ENCODE measurements around the gene MED12L. TPM values are rescaled to one million over a fixed set of nuclear protein-coding genes. Genes with fewer than 3 reads are reported as not detected.

The MED12L gene
- total RNA-seq, 4 donors from 2014 or later: 0.08 to 1.5 (median 0.19) TPM

DNA sequence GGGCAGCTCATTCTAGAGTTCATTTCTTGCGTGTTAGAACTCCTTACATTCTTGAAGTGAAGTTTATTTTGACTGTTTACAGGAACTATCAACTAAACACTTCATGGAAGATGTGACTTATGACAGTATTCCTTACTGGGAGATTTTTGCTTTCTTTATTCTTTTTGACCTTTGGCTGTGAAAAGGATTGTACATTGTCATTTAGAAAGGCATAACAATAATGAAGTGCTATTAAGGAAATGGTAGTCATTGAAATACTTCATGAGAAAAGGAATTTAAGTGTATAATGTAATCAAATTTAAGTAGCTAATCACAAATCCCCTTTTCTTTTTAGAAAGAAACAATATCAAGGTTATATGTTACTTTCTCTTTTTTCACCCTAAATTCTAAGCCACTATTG is 181.6 kb downstream of the MED12L start:
- H3K4me3 ChIP-seq: no peak overlapping the region
- H3K36me3 ChIP-seq: no peaks in the 10 kb centered on the region
- H3K4me1 ChIP-seq: peaks cover 0 to 12% (median 4%) of the 10 kb centered on the region in 3 donors
- intact Hi-C loops (cut with DNase I): no loop called here
- 72 to 81% methylated on average over 1 of the region's 1 CpG for WGBS, 2 donors
- peak overlapping the region; percentile 20 to 83 (median 74) for H3K27ac ChIP-seq
- DNase-seq: no peak
- no peaks in the 10 kb centered on the region for H3K27me3 ChIP-seq
- H3K9me3 ChIP-seq: no peaks in the 10 kb centered on the region
- no peak for TF ChIP-seq POLR2A (IDR thresholded peaks at IDR 0.05)
- TF ChIP-seq, protein P1, sequence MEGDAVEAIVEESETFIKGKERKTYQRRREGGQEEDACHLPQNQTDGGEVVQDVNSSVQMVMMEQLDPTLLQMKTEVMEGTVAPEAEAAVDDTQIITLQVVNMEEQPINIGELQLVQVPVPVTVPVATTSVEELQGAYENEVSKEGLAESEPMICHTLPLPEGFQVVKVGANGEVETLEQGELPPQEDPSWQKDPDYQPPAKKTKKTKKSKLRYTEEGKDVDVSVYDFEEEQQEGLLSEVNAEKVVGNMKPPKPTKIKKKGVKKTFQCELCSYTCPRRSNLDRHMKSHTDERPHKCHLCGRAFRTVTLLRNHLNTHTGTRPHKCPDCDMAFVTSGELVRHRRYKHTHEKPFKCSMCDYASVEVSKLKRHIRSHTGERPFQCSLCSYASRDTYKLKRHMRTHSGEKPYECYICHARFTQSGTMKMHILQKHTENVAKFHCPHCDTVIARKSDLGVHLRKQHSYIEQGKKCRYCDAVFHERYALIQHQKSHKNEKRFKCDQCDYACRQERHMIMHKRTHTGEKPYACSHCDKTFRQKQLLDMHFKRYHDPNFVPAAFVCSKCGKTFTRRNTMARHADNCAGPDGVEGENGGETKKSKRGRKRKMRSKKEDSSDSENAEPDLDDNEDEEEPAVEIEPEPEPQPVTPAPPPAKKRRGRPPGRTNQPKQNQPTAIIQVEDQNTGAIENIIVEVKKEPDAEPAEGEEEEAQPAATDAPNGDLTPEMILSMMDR (IDR thresholded peaks at IDR 0.05): no peak

DNA sequence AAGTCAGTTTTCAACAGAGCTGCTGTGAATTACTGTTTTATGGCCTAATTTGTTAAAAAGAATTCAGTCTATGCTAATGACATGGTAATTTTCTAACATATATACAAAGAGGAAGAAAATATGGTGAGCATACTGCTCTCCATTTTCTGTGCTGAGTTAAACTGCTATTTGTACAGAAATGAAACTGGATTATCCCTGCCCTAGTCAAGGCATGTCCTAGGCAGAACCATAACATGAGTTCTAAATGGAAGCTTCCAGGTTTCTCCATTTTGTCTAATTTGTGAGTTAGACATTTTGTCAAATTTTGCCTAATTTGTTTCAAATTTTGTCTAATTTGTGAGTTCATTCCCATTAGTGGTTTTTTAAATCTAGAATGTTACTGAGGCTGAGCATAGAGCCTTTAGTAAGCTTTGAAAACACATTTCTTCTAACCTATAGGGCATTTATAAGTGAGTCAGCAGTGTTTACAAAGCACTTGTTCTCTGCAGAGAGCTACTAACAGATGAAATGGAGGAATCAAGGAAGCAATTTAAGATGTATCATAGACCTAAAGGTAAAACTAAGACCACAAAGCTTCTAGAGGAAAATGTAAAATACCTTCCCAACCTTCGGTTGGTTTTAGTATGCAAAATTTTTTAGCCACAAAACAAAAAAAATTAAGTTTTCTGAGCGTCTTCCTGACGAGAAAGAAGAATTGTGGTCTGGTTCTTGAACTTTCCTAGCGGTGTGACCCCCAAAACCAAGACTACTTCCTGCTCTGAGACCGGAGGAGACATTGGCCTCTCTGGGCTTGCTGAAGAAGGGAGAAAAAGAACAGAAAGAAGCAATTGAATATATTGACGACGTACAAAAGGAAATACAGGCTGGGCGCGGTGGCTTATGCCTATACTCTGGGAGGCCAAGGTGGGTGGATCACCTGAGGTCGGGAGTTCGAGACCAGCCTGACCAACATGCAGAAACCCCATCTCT is 183.1 kb downstream of the MED12L start:
- intact Hi-C loops (cut with DNase I): no loop called here
- WGBS, 2 donors: 69 to 87% methylated on average over 11 of the region's 11 CpGs
- Histone ChIP-seq H3K27me3 (no peaks in the 10 kb centered on the region), H3K27ac (peak overlapping the region in 3 of 4 donors; percentile 61 to 75 (median 74)), H3K9me3 (no peaks in the 10 kb centered on the region), H3K4me1 (peaks cover 0 to 12% (median 4%) of the 10 kb centered on the region in 3 donors), H3K36me3 (no peaks in the 10 kb centered on the region), H3K4me3 (no peak overlapping the region)
- no peak for DNase-seq
- TF ChIP-seq POLR2A (IDR thresholded peaks at IDR 0.05): no peak
- TF ChIP-seq, protein P1 (IDR thresholded peaks at IDR 0.05): no peak

DNA sequence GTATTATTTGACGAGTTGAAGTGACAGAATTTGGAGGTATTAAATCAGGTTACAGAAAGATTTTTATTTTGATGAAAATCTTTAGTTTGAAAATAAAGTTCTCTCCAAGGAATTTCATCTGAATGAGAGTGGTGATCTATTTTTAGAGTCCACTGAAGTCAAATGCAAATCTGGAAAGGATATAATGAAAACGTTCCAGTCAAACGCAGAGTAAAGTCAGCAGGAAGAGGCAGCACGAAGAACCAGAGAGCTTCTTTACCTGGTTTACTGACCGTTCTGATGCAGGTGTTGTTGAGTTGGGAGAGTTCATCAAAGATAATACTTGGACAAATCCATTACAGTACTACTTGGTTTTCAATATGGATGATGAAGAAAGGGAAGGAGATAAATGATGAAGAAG is 184.2 kb downstream of the MED12L start:
- Histone ChIP-seq H3K4me1 (peaks cover 0 to 12% (median 4%) of the 10 kb centered on the region in 3 donors), H3K27ac (peak overlapping the region in 3 of 4 donors; percentile 61 to 75 (median 74)), H3K36me3 (no peaks in the 10 kb centered on the region), H3K9me3 (no peaks in the 10 kb centered on the region), H3K4me3 (no peak overlapping the region), H3K27me3 (no peaks in the 10 kb centered on the region)
- WGBS, 2 donors: 64 to 71% methylated on average over 5 of the region's 5 CpGs
- TF ChIP-seq, protein P1 (IDR thresholded peaks at IDR 0.05): no peak
- no peak for TF ChIP-seq POLR2A (IDR thresholded peaks at IDR 0.05)
- intact Hi-C loops (cut with DNase I): no loop called here
- no peak for DNase-seq

DNA sequence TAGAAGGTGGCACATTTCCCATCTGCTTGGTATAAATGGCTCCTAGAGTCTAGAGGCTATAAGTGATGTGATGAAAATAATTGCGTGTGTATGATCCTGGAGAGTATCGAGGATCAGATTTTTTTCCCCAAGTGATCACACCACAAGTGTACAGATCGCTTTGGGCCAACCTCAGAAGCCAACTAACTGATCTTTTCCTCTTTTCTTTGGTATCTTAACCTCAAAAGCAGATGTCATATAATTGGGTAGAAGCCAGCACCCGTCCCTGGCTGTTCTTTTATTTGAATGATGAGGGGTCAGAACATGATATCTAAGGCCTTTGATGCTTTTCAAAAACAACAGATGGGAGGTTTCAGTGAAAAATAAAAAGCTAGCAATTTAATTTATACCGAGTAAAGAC is 189.6 kb downstream of the MED12L start:
- DNase-seq: no peak
- 58 to 61% methylated on average over 5 of the region's 5 CpGs for WGBS, 2 donors
- H3K4me1 ChIP-seq: no peaks in the 10 kb centered on the region
- H3K27ac ChIP-seq: peak overlapping the region in 2 of 4 donors; percentile 64 to 71
- peak overlapping the region in 1 of 4 donors; percentile 51 for H3K4me3 ChIP-seq
- no peaks in the 10 kb centered on the region for H3K36me3 ChIP-seq
- no peaks in the 10 kb centered on the region for H3K9me3 ChIP-seq
- no peak for TF ChIP-seq POLR2A (IDR thresholded peaks at IDR 0.05)
- TF ChIP-seq, protein P1 (IDR thresholded peaks at IDR 0.05): no peak
- intact Hi-C loops (cut with DNase I): no loop called here
- no peaks in the 10 kb centered on the region for H3K27me3 ChIP-seq

DNA sequence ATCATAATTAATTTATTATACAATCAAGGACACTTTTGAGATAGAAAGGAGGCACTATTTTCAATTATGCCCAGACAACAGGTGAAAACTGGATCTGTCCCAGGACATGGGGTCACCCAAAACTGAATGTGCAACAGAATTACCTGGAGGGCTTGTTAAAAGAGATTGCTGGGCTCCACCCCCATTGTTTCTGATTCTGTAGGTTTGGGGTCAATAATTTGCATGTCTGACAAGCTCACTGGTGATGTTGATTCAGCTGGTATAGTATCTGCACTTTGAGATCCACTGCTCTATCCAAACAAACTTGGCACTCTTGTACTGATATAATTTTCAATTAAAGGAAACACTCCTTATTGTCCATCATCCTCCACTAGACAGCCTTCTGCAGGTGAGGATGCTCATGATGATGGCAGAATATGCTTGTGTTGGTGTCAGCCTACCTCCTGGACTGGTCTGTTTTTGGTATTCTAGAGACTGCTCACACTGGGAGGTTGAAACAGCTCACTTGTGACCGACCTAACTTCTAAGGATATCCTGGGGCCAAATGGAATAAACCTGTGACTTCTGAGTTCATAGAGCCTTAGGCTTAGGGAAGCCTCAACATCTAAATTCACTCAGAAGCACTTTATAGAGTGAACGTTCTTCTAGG is 190.7 kb downstream of the MED12L start:
- intact Hi-C loops (cut with DNase I): no loop called here
- Histone ChIP-seq H3K27ac (peak overlapping the region in 3 of 4 donors; percentile 64 to 75 (median 71)), H3K4me1 (no peaks in the 10 kb centered on the region), H3K4me3 (peak overlapping the region in 3 of 4 donors; percentile 24 to 51 (median 32)), H3K36me3 (no peaks in the 10 kb centered on the region), H3K9me3 (no peaks in the 10 kb centered on the region), H3K27me3 (no peaks in the 10 kb centered on the region)
- WGBS, 2 donors: 52 to 63% methylated on average over 2 of the region's 2 CpGs
- TF ChIP-seq, protein P1 (IDR thresholded peaks at IDR 0.05): no peak
- no peak for TF ChIP-seq POLR2A (IDR thresholded peaks at IDR 0.05)
- no peak for DNase-seq

Measured in esophagus squamous epithelium (tissue), 5 donors.